ENCODE results near the gene CYP2A7. TPM values are rescaled to one million over a fixed set of nuclear protein-coding genes. Genes with fewer than 3 reads are reported as not detected.
"Not testable (repeated sequence)": the region's sequence is repeated elsewhere in the genome, so short reads cannot be mapped to it uniquely, and the experiment has no call there.

CYP2A7 gene
- total and polyA plus RNA-seq, 2 experiments from 2014 or later = not detected

DNA sequence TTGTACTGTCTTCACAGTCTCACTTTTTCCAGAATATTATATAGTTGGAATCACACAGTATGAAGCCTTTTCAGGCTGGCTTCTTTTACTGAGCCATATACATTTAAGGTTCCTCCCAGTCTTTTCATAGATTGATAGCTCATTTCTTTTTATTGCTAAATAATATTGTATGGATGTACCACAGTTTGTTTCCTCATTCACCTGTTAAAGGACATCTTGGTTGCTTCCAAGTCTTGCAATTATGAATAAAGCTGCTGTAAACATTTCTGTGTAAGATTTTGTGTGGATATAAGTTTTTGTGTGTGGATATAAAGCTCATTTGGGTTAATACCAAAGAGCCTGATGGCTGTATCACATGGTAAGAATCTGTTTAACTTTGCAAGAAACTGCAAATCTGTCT, 24.5 kb upstream of the CYP2A7 start:
- Histone ChIP-seq H3K4me1 (ENCODE audit: low read depth) (no peaks in the 10 kb centered on the region), H3K9me3 (ENCODE audit: low read depth) (no peaks in the 10 kb centered on the region), H3K27me3 (no peaks in the 10 kb centered on the region), H3K36me3 (no peaks in the 10 kb centered on the region), H3K4me3 (no peak overlapping the region), H3K27ac (no peak overlapping the region)
- TF ChIP-seq, protein P1, sequence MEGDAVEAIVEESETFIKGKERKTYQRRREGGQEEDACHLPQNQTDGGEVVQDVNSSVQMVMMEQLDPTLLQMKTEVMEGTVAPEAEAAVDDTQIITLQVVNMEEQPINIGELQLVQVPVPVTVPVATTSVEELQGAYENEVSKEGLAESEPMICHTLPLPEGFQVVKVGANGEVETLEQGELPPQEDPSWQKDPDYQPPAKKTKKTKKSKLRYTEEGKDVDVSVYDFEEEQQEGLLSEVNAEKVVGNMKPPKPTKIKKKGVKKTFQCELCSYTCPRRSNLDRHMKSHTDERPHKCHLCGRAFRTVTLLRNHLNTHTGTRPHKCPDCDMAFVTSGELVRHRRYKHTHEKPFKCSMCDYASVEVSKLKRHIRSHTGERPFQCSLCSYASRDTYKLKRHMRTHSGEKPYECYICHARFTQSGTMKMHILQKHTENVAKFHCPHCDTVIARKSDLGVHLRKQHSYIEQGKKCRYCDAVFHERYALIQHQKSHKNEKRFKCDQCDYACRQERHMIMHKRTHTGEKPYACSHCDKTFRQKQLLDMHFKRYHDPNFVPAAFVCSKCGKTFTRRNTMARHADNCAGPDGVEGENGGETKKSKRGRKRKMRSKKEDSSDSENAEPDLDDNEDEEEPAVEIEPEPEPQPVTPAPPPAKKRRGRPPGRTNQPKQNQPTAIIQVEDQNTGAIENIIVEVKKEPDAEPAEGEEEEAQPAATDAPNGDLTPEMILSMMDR (IDR thresholded peaks at IDR 0.05; ENCODE audit: low read depth, low read length) = no peak
- DNase-seq (ENCODE audit: low read depth in 1 of 2, low spot score in 1 of 2) = no peak

DNA sequence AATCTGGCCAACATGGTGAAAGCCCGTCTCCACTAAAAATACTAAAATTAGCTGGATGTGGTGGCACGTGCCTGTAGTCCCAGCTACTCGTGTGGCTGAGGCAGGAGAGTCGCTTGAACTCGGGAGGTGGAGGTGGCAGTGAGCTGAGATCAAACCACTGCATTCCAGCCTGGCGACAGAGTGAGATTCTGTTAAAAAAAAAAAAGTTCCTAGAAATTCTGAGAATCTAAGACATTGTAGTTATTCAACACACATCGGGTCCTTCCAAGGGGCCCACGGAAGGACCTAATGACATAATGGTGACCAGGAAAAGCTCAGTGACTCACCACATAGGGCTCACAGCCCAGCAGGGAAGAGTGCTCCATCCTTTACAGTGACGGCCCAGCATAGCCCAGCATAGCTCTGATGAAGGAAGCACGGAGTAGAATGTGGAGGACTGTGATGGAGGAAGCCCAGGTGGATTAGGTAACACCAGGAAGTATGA, 22.7 kb upstream of the CYP2A7 start:
- DNase-seq (ENCODE audit: low read depth in 1 of 2, low spot score in 1 of 2); H3K27me3 ChIP-seq; H3K4me1 ChIP-seq (ENCODE audit: low read depth); H3K27ac ChIP-seq; H3K36me3 ChIP-seq; H3K9me3 ChIP-seq (ENCODE audit: low read depth); H3K4me3 ChIP-seq: not testable (repeated sequence)

DNA sequence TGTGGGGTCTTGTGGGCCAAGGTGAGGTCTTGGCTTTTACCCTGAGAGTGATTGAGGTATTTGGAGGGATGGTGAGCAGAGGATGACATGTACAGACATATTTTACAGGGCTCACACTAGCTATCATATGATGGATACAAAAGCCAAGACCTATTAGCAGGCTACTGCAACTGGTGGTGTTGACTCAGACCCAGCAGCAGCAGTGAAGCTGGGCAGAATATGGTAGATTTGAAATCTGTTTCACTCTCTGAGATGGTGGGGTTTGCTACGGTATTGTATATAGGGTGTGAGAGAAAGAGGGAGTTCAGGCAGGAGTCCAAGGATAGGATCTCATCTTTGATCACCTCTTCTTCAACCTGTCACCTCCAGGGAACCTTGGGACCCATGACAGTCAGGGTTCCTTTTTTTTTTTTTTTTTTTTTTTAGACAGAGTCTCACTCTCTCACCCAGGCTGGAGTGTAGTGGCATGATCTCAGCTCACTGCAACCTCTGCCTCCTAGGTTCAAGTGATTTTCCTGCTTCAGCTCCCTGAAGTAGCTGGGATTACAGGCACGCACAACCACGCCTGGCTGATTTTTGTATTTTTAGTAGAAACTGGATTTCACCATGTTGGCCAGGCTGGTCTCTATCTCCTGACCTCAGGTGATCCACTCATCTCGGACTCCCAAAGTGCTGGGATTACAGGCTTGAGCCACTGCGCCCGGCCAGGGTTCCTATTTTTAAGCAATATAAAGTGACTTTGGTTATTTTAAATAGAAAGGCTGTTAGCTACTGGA, 20.1 kb upstream of the CYP2A7 start:
- not testable (repeated sequence) for DNase-seq (ENCODE audit: low read depth in 1 of 2, low spot score in 1 of 2); H3K4me1 ChIP-seq (ENCODE audit: low read depth); H3K36me3 ChIP-seq; H3K27ac ChIP-seq; H3K27me3 ChIP-seq; H3K4me3 ChIP-seq; H3K9me3 ChIP-seq (ENCODE audit: low read depth)

DNA sequence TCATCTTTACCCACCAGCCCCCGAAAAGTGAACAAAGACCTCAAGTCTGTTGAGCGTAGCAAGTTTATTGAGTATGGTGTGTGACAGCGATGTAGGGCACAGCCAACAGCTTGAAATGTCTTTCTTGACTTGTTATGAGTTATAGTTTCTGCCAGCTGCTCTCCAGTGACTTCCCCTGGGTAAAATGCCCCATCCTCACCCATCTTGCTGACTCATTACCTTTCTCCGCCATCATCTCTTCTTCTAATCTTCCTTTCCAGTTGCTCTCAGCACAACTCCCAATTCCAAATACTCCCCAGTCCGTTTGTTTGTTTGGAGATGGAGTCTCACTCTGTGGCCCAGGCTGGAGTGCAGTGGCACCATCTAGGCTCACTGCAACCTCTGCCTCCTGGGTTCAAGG, 18.5 kb upstream of the CYP2A7 start:
- H3K36me3 ChIP-seq; H3K27me3 ChIP-seq; H3K4me1 ChIP-seq (ENCODE audit: low read depth); DNase-seq (ENCODE audit: low read depth in 1 of 2, low spot score in 1 of 2); H3K27ac ChIP-seq; H3K9me3 ChIP-seq (ENCODE audit: low read depth); H3K4me3 ChIP-seq: not testable (repeated sequence)

DNA sequence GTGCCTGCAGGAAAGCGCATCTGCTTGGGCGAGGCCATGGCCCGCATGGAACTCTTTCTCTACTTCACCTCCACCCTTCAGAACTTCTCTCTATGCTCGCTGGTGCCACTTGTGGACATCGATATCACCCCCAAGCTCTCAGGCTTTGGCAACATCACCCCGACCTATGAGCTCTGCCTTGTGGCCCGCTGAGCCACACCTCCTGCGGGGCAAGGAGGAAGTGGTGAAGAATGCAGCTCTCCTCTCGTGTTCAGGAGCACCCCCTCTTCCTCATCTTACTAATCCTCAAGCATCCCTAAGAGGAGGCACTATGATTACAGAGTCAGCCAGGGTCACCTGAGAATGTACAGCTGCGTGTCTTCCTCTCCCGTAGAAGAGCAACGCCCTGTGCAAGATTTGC, 17.9 kb upstream of the CYP2A7 start:
- H3K27ac ChIP-seq; H3K27me3 ChIP-seq; H3K9me3 ChIP-seq (ENCODE audit: low read depth); H3K4me3 ChIP-seq; H3K4me1 ChIP-seq (ENCODE audit: low read depth); DNase-seq (ENCODE audit: low read depth in 1 of 2, low spot score in 1 of 2); H3K36me3 ChIP-seq: not testable (repeated sequence)

DNA sequence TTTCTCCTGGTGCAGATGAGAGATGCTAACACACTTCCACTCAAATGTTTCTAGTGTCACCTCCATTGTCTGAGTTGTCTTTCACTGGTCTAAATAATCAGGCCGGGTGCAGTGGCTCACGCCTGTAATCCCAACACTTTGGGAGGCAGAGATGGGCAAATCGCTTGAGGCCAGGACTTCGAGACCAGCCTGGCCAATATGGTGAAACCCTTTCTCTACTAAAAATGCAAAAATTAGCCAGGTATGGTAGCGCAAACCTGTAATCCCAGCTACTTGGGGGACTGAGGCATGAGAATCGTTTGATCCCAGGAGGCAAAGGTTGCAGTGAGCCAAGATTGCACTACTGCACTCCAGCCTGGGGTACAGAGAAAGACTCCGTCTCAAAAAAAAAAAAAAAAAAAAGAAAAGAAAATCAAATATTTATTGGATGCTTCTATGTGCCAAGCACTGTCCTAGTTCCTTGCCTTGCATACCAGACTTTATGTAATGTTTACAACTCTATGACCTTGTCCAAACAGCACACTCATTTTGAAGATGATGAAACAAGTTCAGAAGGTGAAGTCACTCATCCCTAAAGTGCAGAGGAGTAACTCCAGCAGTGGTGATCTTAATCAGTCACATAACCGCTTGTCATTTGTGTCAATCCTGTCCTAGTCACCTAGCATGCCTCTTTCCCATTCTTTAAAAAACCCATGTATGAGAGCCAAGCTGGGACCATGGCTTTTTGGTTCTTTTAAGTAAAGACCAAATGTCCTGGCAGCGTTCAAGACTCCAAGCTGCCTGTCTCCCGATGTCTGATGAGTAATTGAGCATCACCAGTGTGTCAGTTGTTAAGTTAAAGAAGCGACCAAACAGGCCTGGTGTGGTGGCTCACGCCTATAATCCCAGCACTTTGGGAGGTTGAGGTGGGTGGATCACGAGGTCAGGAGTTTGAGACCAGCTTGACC, 15.1 kb upstream of the CYP2A7 start:
- H3K9me3 ChIP-seq (ENCODE audit: low read depth); H3K27ac ChIP-seq; H3K4me3 ChIP-seq; H3K27me3 ChIP-seq; H3K36me3 ChIP-seq; H3K4me1 ChIP-seq (ENCODE audit: low read depth); DNase-seq (ENCODE audit: low read depth in 1 of 2, low spot score in 1 of 2): not testable (repeated sequence)

DNA sequence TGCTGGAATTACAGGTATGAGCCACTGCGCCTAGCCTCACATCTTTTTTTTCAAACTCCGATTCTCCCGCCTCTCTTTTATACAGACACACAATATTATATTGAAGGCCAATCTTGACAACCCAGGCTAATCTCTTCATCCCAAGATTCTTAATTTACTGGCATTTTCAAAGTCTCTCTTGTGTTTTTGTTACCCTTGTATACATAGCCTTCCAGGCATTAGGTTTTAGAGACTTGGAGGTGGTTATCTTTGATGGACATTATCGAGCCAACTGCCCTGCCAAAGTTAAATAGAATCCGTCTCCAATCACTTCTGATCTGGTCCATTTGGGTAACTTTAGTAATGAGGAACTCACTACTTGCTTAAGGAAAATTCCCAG, 14.4 kb upstream of the CYP2A7 start:
- Histone ChIP-seq H3K4me1 (ENCODE audit: low read depth) (no peaks in the 10 kb centered on the region), H3K27me3 (no peaks in the 10 kb centered on the region), H3K9me3 (ENCODE audit: low read depth) (no peaks in the 10 kb centered on the region), H3K27ac (no peak overlapping the region), H3K4me3 (no peak overlapping the region), H3K36me3 (no peaks in the 10 kb centered on the region)
- DNase-seq (ENCODE audit: low read depth in 1 of 2, low spot score in 1 of 2) = no peak
- TF ChIP-seq, protein P1 (IDR thresholded peaks at IDR 0.05; ENCODE audit: low read depth, low read length) = no peak

DNA sequence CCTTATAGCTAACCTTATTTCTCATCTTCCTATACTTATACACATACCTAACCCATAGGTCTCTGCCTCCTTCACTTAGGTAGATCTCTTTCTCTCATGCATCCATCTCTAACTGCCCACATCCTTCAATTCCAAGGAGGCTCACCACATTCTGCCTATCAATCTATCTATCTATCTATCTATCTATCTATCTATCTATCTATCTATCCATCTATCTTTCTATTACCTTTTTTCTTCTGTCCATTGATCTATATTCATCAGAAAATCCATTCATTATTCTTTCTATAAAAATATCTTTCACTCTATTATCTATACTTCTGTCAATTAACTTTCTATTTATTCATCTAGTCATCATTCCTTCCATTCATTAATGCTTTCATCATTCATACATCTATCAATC, 11.1 kb upstream of the CYP2A7 start:
- DNase-seq (ENCODE audit: low read depth in 1 of 2, low spot score in 1 of 2) = no peak
- H3K27me3 ChIP-seq = no peaks in the 10 kb centered on the region
- TF ChIP-seq, protein P1 (IDR thresholded peaks at IDR 0.05; ENCODE audit: low read depth, low read length) = no peak
- no peak overlapping the region for H3K4me3 ChIP-seq
- H3K36me3 ChIP-seq = no peaks in the 10 kb centered on the region
- no peaks in the 10 kb centered on the region for H3K9me3 ChIP-seq (ENCODE audit: low read depth)
- H3K27ac ChIP-seq = no peak overlapping the region
- no peaks in the 10 kb centered on the region for H3K4me1 ChIP-seq (ENCODE audit: low read depth)
